Left kidney (tissue), 8 donors: ENCODE results near the gene LCAT. TPM values are rescaled to one million over a fixed set of nuclear protein-coding genes. Genes with fewer than 3 reads are reported as not detected.
"Not testable (repeated sequence)": the region's sequence is repeated elsewhere in the genome, so short reads cannot be mapped to it uniquely, and the experiment has no call there.

Experiments
- DNase-seq: peaks from one replicate; pipeline ENCODE4 v3.0.0-alpha.2; 2013
- long read RNA-seq, 8 donors: transcript quantifications; one replicate each; lab custom pipeline, GENCODE V29; 2026
- polyA plus RNA-seq: library from polyadenylated mRNA; unstranded; fragments of 120-200 nt; gene quantifications from one replicate; pipeline ENCODE4 v1.2.1, GENCODE V29; 2013; ENCODE audit not compliant: insufficient read length

Gene LCAT
- polyA plus RNA-seq: 21.9 TPM
- long read RNA-seq, donor 1, partial matches to known transcripts: 6 of 10 reads
- long read RNA-seq, donor 1, other reads (novel, unspliced or antisense): 0 of 10 reads
- long read RNA-seq, donor 2, partial matches to known transcripts: 0 of 2 reads
- long read RNA-seq, donor 2, other reads (novel, unspliced or antisense): 0 of 2 reads
- long read RNA-seq, donor 3, partial matches to known transcripts: 0 of 1 reads
- long read RNA-seq, donor 3, other reads (novel, unspliced or antisense): 0 of 1 reads
- long read RNA-seq, donor 4: 0 reads
- long read RNA-seq, donor 5, partial matches to known transcripts: 0 of 2 reads
- long read RNA-seq, donor 5, other reads (novel, unspliced or antisense): 0 of 2 reads
- long read RNA-seq, donor 6, partial matches to known transcripts: 0 of 2 reads
- long read RNA-seq, donor 6, other reads (novel, unspliced or antisense): 0 of 2 reads
- long read RNA-seq, donor 7, partial matches to known transcripts: 0 of 3 reads
- long read RNA-seq, donor 7, other reads (novel, unspliced or antisense): 0 of 3 reads
- long read RNA-seq, donor 8: 0 reads

- DNase-seq: no peak
Measured at GRCh38 chr16:67943619-67944504, at the start of gene LCAT. Gene LCAT (minus strand): TSS chr16:67944120. CDS start chr16:67944101, 19 bp downstream.

GRCh38 chr16:67993207-67994039 lies 49.5 kb upstream of the LCAT start:
- DNase-seq: peak; percentile 53

GRCh38 chr16:67992661-67993206 lies 48.8 kb upstream of the LCAT start:
- no peak for DNase-seq

GRCh38 chr16:67990018-67990386 lies 46.1 kb upstream of the LCAT start:
- no peak for DNase-seq

GRCh38 chr16:67989322-67990017 lies 45.5 kb upstream of the LCAT start:
- DNase-seq: no peak

GRCh38 chr16:67988675-67989074 lies 44.8 kb upstream of the LCAT start:
- no peak for DNase-seq

- DNase-seq: no peak
Measured at GRCh38 chr16:67987460-67988160, 43.7 kb upstream of the LCAT start.

- no peak for DNase-seq
Measured at GRCh38 chr16:67986949-67987348, 43.0 kb upstream of the LCAT start.

GRCh38 chr16:67982011-67982696 lies 38.2 kb upstream of the LCAT start:
- DNase-seq: no peak

- DNase-seq: no peak
Measured at GRCh38 chr16:67979955-67980678, 36.2 kb upstream of the LCAT start, which contains the start of gene DPEP3. Gene DPEP3 (minus strand): TSS chr16:67980499. CDS start chr16:67980380, 119 bp downstream.

GRCh38 chr16:67977469-67978227 lies 33.7 kb upstream of the LCAT start:
- no peak for DNase-seq

- DNase-seq: no peak
Measured at GRCh38 chr16:67977005-67977404, 33.1 kb upstream of the LCAT start.

GRCh38 chr16:67976205-67976604 lies 32.3 kb upstream of the LCAT start:
- DNase-seq: no peak

GRCh38 chr16:67975321-67976105 lies 31.6 kb upstream of the LCAT start:
- no peak for DNase-seq

GRCh38 chr16:67972285-67972684 lies 28.4 kb upstream of the LCAT start:
- DNase-seq: not testable (repeated sequence)

GRCh38 chr16:67971111-67971510 lies 27.2 kb upstream of the LCAT start:
- no peak for DNase-seq
